Activated T-cell treated with anti-CD3 and anti-CD28 coated beads, Interleukin-2, amount 50 U/mL, for 1 hour (primary cell): ENCODE data around the gene DTNBP1.
"Not testable (repeated sequence)": the region's sequence is repeated elsewhere in the genome, so short reads cannot be mapped to it uniquely, and the experiment has no call there.

Source experiments
- DNase-seq: peaks from one replicate; pipeline ENCODE4 v3.0.0-alpha.2; 2020

DTNBP1 gene

DNA sequence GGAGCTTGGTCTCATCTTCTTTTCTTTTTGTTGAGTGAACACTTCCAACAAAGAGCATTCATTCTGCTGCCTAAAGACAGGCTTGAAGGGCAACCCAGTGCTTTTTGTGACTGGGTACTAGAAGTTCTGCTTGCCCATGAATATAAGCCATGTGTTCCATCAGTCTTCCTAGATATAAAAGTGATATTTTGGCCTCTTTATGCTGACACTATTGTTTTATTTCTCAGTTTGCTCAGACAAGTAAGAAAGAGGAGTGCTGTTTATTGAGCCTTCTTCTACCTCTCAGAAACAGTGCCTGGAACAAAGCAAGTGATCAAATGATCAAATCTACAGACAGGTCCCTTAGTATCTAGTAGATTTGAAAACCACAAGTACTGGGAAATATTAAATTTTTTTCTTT is 2.4 kb upstream of the DTNBP1 start:
- no peak for DNase-seq

DNA sequence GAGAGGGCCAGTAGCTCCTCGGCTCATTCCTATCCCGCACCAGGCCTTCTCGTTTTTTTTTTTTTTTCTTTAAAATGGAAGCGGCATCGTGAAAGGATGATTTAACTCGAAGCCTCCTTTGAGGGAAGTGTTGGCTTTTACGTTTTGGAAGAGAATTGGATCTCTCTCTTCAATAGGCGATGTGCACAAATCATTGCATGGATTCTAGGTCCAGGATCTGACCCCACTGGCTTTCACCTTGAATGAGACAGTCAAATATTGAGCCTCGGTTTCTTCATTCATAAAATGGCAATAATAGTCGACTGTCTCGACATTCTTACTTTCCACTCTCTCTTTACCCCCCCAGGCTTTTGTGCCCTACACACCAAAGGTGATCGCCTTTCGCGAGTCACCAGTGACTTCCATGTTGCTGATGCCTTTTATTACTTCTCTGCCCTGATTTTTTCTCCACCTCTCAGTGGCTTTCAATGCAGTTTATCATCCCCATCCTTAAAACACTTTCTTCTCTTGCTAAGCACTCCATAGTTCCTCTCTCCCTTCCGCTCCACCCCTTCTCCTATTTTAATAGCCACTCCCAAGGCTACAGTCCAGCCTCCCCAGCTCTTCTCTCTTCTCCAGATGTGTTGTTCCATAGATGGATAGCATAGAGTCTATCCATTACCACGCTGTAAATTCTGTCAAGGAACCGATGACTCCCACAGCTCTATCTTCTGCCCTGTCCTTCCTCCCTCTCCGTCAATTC is 473 bp upstream of the DTNBP1 start:
- no peak for DNase-seq

DNA sequence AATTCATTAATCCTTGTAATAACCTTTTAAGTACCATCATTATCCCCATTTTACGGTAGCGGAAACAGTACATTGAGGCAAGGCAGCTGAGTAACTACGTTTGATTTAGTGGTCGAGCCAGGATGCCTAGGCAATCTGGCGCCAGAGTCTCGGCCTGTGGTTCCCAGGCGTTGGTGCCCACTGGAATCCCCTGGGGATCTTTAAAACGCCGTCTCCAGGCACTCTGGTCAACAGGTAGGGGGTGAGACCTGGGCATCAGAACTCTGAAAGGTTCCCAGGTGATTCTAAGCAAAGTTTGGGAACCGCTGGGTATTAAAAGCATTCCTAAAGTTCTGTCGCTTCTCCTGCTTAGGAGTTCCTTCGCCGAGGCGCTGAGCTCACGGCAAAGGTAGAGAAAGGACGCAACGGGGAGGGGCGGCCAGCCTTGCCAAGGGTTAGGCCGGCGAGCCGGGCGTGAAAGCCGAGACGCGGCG is 939 bp downstream of the DTNBP1 start:
- DNase-seq, result no peak

DNA sequence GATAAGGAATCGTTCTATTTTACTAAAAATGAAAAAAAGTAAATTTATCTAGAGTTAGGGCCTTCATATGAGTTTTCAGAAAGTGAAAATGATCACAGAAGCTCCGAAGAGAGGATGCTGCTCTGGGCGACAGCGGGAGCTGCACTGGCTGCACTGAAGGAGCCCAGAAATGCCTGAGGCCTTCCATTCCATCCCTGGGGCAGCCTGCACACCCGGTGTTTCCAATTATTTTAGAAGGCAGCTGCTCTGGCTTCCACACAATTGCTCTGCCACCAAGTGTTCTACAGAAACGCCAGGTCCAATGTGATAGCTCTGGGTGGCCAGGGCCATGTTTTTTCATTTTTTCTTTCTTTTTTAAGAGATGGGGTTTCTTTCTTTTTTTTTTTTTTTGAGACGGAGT is 3.6 kb downstream of the DTNBP1 start:
- no peak for DNase-seq

DNA sequence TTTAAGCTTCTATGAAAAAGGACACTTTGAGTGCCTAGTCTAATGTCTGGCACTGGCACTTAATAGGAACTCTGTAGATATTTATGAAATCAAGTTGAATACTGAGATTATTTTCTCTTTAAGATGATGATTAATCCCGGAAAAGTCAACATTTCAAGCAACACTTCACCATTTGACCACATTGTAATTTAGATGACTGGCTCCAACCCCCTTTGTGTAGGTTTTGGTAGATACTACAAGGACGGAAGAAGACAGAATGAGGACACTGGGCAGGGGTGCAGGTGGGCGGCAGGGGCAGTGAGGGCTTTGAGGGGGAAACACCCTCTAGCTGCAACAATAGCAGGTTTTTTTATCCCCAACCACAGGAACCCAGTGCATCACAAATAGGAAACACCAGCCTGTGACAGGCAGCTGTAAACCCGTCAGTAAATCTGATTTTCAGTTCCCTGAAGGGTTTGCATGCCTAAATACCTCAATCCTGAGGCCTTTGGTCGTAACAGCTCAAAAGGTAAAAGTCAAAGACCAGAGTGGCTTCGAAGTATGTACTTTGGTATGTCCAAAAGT is 4.6 kb downstream of the DTNBP1 start:
- DNase-seq, result no peak

DNA sequence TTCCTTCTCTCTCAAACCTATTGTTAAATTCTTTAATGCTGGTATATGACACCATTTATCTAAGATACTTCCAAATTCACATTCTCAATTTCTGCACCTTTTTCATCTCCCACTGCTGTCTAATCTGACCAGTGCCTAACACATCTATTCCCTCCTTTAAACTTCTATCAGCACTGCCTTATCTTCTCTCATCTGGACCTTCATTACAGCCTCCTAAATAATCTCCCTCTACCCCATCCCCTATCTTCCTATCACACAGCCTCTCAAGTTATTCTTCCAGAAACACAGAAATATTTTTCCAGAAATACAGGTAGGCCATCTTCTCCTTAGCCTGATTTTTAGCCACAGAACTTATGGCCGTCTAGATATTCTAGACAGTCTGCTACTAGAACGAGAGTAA is 5.5 kb downstream of the DTNBP1 start:
- DNase-seq, result no peak

DNA sequence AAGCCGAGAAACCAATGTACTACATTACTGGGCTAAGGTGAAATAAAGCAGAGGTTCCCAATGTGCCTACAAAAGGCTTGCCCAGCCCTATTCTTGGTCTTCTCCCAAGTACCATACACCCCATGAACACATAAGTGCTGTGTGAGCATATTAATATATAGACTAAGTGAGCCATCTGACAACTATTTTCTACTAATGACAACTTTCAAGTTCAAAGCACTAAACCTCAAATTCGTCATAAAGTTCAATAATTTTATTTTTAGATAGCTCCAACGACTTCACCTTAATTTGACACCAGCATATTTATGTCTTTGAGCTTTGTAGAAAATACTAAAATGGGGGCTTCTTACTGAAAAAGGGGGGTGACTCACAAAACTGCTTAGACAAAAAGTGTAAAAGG is 6.7 kb downstream of the DTNBP1 start:
- no peak for DNase-seq

DNA sequence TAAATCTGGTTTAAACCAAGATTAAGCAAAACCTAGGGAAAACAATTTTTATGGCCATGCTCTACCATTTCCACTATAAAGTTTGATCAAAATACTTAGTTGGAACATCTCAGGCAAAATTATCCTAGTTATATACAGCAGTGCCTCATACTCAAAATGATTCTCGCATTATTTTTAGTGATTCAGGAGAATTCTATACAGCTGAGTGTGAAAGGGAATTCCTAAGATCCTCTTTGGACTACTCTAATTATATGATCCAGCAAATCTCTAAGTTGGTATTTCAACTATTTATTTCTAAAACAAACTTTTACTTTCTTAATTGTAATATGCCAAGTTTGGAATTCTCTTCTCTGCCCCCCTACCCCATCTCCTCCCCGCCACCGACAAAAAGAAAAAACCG is 8.6 kb downstream of the DTNBP1 start:
- no peak for DNase-seq

DNA sequence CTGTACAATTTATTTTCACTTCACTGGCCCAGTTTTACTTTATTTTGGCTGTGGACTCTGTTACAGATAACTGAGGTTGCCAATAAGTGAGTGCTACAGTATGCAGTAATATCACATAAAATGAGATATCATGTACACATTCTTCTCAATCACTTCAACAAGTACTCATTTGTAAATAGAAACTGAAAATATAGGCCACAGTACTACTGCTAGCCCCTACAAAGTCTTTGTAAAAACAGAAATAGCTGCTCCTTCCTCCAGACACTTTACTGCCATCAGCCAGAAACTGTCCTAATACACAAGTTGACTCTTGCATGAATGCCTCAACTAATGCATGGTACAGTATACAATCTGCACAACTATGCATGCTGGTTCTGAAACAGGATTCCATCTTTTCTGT is 9.2 kb downstream of the DTNBP1 start:
- DNase-seq, result no peak

DNA sequence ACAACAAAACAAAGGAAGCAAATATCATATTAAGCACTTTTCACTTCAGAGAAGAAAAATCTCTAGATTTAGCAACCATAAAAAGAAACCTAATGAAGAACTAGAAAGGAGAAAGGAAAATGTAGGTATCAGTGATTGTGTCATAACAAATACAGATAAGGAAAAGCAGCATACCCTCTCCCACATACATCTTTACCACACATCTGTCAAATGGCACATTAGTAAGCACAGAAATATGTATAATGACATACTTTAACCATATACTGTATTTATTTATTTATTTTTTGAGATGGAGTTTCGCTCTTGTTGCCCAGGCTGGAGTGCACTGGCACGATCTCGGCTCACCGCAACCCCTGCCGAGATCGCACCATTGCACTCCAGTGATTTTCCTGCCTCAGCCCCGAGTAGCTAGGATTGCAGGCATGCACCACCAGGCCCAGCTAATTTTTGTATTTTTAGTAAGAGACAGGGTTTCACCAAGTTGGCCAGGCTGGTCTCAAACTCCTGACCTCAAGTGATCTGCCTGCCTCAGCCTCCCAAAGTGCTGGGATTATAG is 12.7 kb downstream of the DTNBP1 start:
- not testable (repeated sequence) for DNase-seq

DNA sequence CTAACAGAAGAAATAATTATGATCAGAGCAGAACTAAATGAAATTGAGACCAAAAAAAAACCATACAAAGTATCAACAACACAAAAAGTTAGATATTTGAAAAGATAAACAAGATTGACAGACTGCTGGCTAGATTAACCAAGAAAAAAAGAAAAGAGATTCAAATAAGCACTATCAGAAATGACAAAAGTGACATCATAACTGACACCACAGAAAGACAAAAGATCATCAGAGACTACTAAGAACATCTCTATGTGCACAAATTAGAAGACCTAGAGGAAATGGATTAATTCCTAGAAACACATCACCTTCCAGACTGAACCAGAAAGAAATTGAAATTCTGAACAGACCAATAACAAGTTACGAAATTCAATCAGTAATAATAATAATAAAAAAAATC is 17.9 kb downstream of the DTNBP1 start:
- DNase-seq, result no peak

DNA sequence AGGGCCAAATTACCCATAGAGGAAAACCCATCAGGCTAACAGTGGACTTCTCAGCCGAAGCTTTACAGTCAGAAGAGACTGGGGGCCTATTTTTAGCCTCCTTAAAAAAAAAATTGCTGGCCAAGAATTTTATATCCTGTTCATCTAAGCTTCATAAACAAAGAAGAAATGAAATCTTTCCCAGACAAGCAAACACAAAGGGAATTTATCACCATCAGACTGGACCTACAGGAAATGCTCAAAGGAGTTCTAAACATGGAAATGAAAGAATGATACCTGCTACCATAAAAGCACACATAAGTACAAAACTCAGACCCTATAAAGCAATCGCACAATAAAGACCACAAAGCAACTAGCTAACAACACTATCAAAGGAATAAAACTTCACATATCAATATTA is 19.3 kb downstream of the DTNBP1 start:
- DNase-seq, result no peak

DNA sequence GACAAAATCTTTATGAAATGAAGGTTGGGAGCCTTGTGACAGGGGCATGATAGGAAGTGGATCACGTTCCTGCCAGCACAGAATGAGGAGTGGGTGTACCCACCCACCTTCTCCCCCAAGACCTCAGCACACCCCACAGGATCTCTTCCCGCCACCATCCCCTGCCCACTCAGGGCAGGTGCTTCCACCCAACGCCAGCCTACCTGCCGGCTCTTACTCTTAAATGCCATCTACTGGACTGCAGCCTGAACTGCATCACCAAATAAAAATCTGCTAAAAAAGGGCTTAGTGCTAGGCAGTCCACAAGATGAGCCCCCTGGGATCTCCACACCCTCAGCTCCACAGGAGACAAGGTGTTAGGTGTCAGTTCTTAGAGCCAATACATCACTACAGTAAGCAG is 20.6 kb downstream of the DTNBP1 start:
- no peak for DNase-seq

DNA sequence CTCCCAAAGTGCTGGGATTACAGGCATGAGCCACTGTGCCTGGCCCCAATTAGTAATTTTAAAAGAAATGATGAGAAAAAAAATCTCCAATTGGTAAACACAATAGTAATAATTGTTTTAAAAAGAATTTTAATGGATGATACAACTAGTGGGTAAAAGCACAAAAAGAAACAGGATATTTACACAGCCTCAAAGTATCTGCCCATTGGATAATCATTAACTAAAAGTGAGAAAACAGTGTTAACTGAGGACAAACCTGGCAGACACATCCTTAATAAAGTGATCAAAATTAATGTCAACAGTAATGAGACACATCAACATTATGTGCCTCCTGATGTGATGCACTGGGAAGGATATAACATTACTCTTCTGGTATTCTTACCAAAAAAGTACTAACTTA is 24.5 kb downstream of the DTNBP1 start:
- no peak for DNase-seq

DNA sequence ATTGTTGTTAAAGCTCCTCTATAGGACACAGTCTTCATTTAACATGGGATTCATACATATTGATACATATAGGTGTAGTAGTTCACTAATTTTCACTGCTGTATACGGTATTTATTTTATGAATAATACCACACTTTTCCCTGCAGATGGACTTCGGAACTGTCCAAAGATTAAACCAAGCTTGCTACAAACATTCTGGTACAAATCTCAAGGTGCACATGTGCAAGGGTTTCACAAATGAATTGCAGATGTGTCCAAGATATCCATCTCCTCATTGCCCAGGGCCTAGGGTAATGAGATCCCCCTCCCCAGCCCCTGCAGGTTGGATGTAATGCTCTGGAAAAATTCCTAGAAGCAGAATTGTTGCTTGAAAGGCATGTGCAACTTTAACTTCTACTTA is 31.4 kb downstream of the DTNBP1 start:
- DNase-seq, result no peak

DNA sequence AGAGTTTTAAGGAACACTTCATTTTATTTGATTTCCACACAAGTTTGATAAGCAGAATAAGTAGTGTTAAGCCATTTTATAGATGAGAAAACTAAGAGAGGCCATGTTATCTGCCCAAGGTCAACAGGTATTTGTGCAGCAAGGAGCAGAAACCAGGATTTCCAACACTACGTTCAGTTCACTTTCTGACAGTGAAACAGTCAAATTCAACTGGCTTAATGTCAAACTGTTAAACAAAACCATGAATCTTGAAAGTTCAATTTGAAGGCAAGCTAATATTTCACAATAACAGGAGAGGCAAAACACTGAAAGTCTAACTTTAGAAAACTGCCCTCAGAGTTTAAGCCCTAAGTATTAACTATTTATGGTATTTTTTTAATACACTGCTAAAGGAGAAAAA is 32.6 kb downstream of the DTNBP1 start:
- DNase-seq, result no peak

DNA sequence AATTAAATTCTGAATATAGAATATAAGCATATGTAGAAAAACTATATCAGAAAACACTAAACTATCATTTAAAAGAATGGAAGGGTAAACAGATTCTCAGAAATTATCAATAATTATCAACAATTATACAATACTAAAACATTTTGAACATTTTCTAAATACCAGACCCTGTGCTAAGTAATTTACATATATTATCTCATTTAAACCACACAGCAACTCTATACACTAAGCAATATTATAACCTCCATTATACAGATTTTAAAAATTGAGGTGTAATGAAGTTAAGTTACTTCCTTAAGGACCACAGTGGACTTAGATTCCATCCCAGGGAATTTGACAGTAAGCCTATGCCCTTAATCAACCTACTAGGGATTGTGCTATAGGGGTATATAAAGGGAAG is 33.3 kb downstream of the DTNBP1 start:
- no peak for DNase-seq

DNA sequence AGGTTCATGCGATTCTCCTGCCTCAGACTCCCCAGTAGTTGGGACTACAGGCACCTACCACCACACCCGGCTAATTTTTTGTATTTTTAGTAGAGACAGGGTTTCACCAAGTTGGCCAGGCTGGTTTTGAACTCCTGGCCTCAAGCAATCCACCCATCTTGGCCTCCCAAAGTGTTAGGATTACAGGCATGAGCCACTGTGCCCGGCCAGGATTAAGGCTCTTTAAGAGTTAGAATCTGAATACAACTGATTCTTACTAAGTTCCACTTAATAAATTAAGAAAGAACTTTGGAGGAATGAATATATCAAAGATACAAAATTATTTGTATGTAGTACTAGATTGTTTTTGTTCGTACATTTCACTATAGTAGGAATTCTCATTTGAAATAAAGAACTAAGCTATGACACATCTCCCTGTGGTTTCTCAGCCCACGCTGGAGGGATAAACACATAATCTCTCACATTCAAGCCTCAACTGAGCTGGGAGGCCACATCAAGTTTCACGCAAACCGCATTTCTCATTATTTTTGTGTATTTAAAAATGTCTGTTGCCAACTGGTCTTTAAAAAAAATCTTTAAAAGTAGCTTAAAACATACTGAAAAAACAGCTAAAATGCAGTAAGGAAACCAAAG is 34.2 kb downstream of the DTNBP1 start:
- no peak for DNase-seq

DNA sequence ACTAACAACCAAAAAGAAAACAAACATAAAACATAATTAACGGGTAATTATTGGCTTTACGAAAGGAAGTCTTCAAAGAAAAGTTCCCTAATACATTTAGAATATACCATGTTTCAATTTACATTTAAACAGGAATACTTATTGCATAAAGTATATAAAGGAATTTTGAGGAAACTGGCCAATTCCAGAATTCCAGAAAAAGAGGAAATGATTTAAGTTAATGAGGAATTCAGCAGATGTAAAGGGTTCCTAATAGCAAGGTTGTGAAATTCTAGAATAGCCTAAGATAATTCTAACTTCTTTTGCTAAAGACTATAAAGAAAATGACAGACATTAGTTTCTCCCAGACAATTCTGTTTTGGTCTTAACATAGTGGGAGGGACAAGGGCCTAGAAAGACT is 35.0 kb downstream of the DTNBP1 start:
- no peak for DNase-seq

DNA sequence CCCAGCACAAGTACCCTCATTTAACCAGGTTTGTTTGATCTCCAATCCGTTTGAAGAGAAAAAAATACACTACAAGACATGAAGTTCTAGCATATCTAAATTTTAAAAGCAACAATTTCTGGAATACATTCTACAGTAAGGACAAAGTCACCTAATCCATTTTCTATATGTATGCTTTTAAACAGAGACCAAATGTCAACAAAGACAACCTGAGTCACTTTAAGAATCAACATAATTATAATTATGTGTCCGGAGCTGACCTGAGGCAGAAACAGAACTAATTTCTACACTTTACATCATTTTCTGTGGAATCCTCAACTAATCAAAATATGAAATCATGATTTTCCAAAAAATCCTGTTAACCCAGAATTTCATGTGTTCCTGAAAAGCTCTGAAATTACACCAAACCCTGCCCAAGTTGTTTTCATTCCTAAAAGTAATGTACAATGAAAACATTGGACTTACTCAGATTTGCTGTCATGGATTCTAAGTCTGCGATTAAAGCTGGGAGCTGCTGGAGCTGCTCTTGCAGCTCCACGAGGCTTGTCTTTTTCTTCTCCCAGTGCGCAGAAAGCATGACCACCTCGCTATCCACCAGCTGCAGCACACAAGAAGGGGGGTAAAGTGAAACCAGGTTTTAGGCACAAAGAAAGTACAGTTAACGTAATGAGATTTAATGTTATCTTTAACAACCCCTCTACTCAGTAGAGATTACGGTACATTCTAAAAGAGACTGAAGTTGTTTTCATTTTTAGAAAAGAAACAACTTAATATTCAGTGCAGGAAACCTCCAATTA is 35.8 kb downstream of the DTNBP1 start:
- no peak for DNase-seq

DNA sequence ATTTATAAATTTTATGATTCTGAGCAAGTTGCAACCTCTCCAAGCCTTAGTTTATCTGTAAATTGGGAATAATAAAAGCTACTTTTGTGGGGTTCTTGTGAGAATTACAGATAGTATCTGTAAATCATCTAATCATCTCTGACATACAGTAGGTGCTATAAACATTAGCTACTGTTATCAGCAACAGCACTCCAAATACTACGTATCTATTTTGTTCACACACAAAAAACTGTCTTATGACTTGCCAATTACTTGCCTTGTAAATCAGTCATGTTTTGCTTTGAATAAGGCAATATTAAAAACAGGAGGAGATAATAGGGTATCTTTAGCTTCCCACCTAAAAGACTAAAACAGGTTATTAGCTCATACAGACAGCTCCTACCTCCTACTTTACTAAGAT is 36.7 kb downstream of the DTNBP1 start:
- DNase-seq, result no peak

DNA sequence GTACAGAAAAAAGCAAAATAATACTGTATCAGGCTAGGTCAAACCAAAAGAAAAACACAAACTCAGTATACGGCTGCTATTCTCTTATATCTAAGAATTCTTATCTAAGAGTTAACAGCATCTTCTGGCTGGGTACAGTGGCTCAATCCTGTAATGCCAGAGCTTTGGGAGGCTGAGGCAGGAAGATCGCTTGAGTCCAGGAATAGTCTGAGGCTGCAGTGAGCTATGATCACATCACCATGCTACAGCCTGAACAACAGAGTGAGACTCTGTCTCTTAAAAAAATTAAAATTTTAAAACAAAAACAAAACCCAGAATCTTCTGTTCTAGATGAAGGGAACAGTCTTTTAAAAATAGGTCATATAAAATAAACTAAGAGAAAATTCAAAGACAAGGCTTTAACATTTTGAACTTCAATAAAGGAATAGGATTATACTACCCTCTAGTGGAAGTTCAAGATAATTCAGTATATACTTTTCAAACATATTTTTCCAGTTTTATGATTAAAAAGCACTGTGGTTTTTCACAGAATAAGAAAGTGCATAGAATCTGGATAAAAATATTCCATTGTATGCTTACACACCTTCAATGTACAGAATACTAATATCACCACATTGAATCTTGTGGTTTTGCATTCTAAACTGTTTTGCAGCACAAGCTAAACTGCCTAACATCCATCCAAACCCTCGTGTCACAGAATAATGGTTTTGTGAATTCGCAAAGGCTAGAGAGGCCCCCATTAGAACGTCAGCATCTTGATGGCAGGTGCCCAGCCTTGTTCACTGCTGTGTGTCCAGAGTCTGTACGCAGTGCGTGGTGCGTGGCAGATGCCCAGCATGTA is 39.3 kb downstream of the DTNBP1 start:
- DNase-seq, result no peak
